Measurements from ENCODE around the gene YWHAB. TPM values are rescaled to one million over a fixed set of nuclear protein-coding genes. Genes with fewer than 3 reads are reported as not detected.

Gene YWHAB
- total and polyA plus RNA-seq, 2 donors (not counting 3 experiments of a cell fraction or from before 2014, with no cell fraction given) = 65.9 to 255 TPM

DNA sequence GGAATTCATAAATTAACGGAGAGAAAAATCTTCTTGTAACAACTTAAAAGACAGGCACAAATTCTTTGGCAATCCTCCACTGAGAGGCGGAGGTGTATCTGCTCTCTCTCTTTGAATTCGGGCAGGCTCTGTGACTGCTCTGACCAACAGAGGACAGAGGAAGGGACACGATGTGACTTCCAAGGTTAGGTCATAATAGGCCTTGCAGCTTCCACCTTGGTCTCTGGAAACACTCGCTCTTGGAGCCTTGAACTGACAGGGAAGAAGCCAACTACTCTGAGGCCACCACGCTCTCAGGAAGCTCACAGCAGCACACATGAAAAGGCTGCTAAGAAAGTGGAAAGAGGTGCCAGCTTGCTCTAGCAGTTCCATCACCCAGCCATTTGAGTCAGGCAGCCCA is 59.8 kb downstream of the YWHAB start:
- Histone ChIP-seq H2AFZ (ENCODE audit: low read depth, low read length) (no peak overlapping the region), H3K4me1 (ENCODE audit: control insufficient read depth, extremely low read depth, insufficient read depth, low read length) (no peaks in the 10 kb centered on the region), H3K9me3 (replicated peaks; ENCODE audit: control insufficient read depth, insufficient read depth, low read length) (no peaks in the 10 kb centered on the region), H3K27me3 (ENCODE audit: control insufficient read depth in 2 of 2, insufficient read depth in 2 of 2, low read length in 2 of 2) (no peaks in the 10 kb centered on the region), H3K27ac (ENCODE audit: insufficient read depth, low read depth, low read length) (no peak overlapping the region), H3K9ac (replicated peaks; ENCODE audit: extremely low read depth, insufficient read depth, low read length) (no peak overlapping the region), H3K4me2 (ENCODE audit: insufficient read depth, low read length) (no peak overlapping the region), H3K4me3 (replicated peaks in 1 of 3; ENCODE audit: insufficient read depth in 1 of 3, low read depth in 1 of 3, low read length in 3 of 3) (no peak overlapping the region), H3K36me3 (ENCODE audit: control insufficient read depth in 2 of 2, extremely low read depth in 1 of 2, insufficient read depth in 2 of 2, low read length in 2 of 2) (peaks cover 21 to 40% of the 10 kb centered on the region in 2 experiments), H3K9me1 (replicated peaks; ENCODE audit: control insufficient read depth, extremely low read depth, insufficient read depth, low read length) (no peaks in the 10 kb centered on the region), H3K79me2 (ENCODE audit: control insufficient read depth, insufficient read depth, low read length) (peaks cover 2% of the 10 kb centered on the region), H4K20me1 (replicated peaks; ENCODE audit: control insufficient read depth, extremely low read depth, insufficient read depth, low read length) (no peaks in the 10 kb centered on the region)
- TF ChIP-seq EZH2 (IDR thresholded peaks at IDR 0.05; ENCODE audit: borderline replicate concordance, low read depth, low read length, severe bottlenecking) = no peak
- TF ChIP-seq, protein P1, sequence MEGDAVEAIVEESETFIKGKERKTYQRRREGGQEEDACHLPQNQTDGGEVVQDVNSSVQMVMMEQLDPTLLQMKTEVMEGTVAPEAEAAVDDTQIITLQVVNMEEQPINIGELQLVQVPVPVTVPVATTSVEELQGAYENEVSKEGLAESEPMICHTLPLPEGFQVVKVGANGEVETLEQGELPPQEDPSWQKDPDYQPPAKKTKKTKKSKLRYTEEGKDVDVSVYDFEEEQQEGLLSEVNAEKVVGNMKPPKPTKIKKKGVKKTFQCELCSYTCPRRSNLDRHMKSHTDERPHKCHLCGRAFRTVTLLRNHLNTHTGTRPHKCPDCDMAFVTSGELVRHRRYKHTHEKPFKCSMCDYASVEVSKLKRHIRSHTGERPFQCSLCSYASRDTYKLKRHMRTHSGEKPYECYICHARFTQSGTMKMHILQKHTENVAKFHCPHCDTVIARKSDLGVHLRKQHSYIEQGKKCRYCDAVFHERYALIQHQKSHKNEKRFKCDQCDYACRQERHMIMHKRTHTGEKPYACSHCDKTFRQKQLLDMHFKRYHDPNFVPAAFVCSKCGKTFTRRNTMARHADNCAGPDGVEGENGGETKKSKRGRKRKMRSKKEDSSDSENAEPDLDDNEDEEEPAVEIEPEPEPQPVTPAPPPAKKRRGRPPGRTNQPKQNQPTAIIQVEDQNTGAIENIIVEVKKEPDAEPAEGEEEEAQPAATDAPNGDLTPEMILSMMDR (IDR thresholded peaks at IDR 0.05; ENCODE audit: extremely low read depth in 1 of 2, insufficient read depth in 1 of 2, low read depth in 1 of 2, low read length in 2 of 2) = no peak
- no peak for DNase-seq (ENCODE audit: low read depth, low spot score)
- CTCF ChIA-PET = no interaction called here
- FAIRE-seq = no peak
- POLR2A ChIA-PET = no interaction called here
- intact Hi-C loops (cut with micrococcal nuclease) (no loop called here), dilution Hi-C loops (cut with MboI; ENCODE audit: extremely low pct_ligation_motif_present, low sequenced_read_pairs) (no loop called here)
- no TSS peak for BruUV-seq (replicated peaks)

GRCh38 chr20:44946271-44946852 is 60.9 kb downstream of the YWHAB start:
- H4K20me1 ChIP-seq (replicated peaks; ENCODE audit: control insufficient read depth, extremely low read depth, insufficient read depth, low read length) = no peaks in the 10 kb centered on the region
- H3K9ac ChIP-seq (replicated peaks; ENCODE audit: extremely low read depth, insufficient read depth, low read length) = no peak overlapping the region
- TF ChIP-seq MYC (IDR thresholded peaks at IDR 0.05; ENCODE audit: low read depth, low read length) = no peak
- H2AFZ ChIP-seq (ENCODE audit: low read depth, low read length) = no peak overlapping the region
- CTCF ChIA-PET = interaction anchor here (1.0 kb wide), 1 partner anchor 9 kb away, joined by 5 read pairs; no protein-coding TSS in a partner anchor
- intact Hi-C loops (cut with micrococcal nuclease) (no loop called here), dilution Hi-C loops (cut with MboI; ENCODE audit: extremely low pct_ligation_motif_present, low sequenced_read_pairs) (no loop called here)
- H3K9me3 ChIP-seq (replicated peaks; ENCODE audit: control insufficient read depth, insufficient read depth, low read length) = no peaks in the 10 kb centered on the region
- no TSS peak for BruUV-seq (replicated peaks)
- peaks cover 32 to 49% of the 10 kb centered on the region in 2 experiments for H3K36me3 ChIP-seq (ENCODE audit: control insufficient read depth in 2 of 2, extremely low read depth in 1 of 2, insufficient read depth in 2 of 2, low read length in 2 of 2)
- POLR2A ChIA-PET = no interaction called here
- H3K4me1 ChIP-seq (ENCODE audit: control insufficient read depth, extremely low read depth, insufficient read depth, low read length) = no peaks in the 10 kb centered on the region
- H3K79me2 ChIP-seq (ENCODE audit: control insufficient read depth, insufficient read depth, low read length) = peaks cover 2% of the 10 kb centered on the region
- no peaks in the 10 kb centered on the region for H3K27me3 ChIP-seq (ENCODE audit: control insufficient read depth in 2 of 2, insufficient read depth in 2 of 2, low read length in 2 of 2)
- H3K4me3 ChIP-seq (replicated peaks in 1 of 3; ENCODE audit: insufficient read depth in 1 of 3, low read depth in 1 of 3, low read length in 3 of 3) = no peak overlapping the region
- no peaks in the 10 kb centered on the region for H3K9me1 ChIP-seq (replicated peaks; ENCODE audit: control insufficient read depth, extremely low read depth, insufficient read depth, low read length)
- FAIRE-seq (no peak), DNase-seq (ENCODE audit: low read depth, low spot score) (no peak)
- H3K4me2 ChIP-seq (ENCODE audit: insufficient read depth, low read length) = no peak overlapping the region
- H3K27ac ChIP-seq (ENCODE audit: insufficient read depth, low read depth, low read length) = no peak overlapping the region
